Measurements from ENCODE around the gene AASS. TPM values are rescaled to one million over a fixed set of nuclear protein-coding genes. Genes with fewer than 3 reads are reported as not detected.

Gene AASS
- total RNA-seq, 1 donor from 2014 or later = 35.5 TPM

- no peak for DNase-seq (ENCODE audit: low spot score in 2 of 2, unreplicated experiment in 2 of 2)
- H3K4me3 Mint-ChIP-seq = no peak overlapping the region
- H3K27me3 Mint-ChIP-seq (ENCODE audit: low read depth) = no peaks in the 10 kb centered on the region
- H3K4me1 Mint-ChIP-seq = peaks cover 3% of the 10 kb centered on the region
- H3K27ac Mint-ChIP-seq = no peak overlapping the region
- TF ChIP-seq CTCF (IDR thresholded peaks at IDR 0.05; ENCODE audit: unreplicated experiment) = no peak
- no peaks in the 10 kb centered on the region for H3K9me3 Mint-ChIP-seq
- H3K36me3 Mint-ChIP-seq = no peaks in the 10 kb centered on the region
Measured at GRCh38 chr7:122064971-122065370, 79.1 kb downstream of the AASS start.

GRCh38 chr7:122063146-122063545 is 80.9 kb downstream of the AASS start:
- Mint-ChIP-seq H3K9me3 (no peaks in the 10 kb centered on the region), H3K27me3 (ENCODE audit: low read depth) (no peaks in the 10 kb centered on the region), H3K36me3 (no peaks in the 10 kb centered on the region), H3K27ac (no peak overlapping the region), H3K4me1 (peaks cover 9% of the 10 kb centered on the region), H3K4me3 (no peak overlapping the region)
- no peak for TF ChIP-seq CTCF (IDR thresholded peaks at IDR 0.05; ENCODE audit: unreplicated experiment)
- no peak for DNase-seq (ENCODE audit: low spot score in 2 of 2, unreplicated experiment in 2 of 2)

GRCh38 chr7:122059542-122059941 is 84.5 kb downstream of the AASS start:
- Mint-ChIP-seq H3K36me3 (no peaks in the 10 kb centered on the region), H3K4me3 (no peak overlapping the region), H3K9me3 (no peaks in the 10 kb centered on the region), H3K27ac (no peak overlapping the region), H3K27me3 (ENCODE audit: low read depth) (no peaks in the 10 kb centered on the region), H3K4me1 (peaks cover 9% of the 10 kb centered on the region)
- TF ChIP-seq CTCF (IDR thresholded peaks at IDR 0.05; ENCODE audit: unreplicated experiment) = no peak
- DNase-seq (ENCODE audit: low spot score in 2 of 2, unreplicated experiment in 2 of 2) = no peak

GRCh38 chr7:122056977-122057376 is 87.1 kb downstream of the AASS start:
- Mint-ChIP-seq H3K36me3 (no peaks in the 10 kb centered on the region), H3K27me3 (ENCODE audit: low read depth) (no peaks in the 10 kb centered on the region), H3K4me1 (peaks cover 5% of the 10 kb centered on the region), H3K27ac (no peak overlapping the region), H3K4me3 (no peak overlapping the region), H3K9me3 (no peaks in the 10 kb centered on the region)
- no peak for TF ChIP-seq CTCF (IDR thresholded peaks at IDR 0.05; ENCODE audit: unreplicated experiment)
- DNase-seq (ENCODE audit: low spot score in 2 of 2, unreplicated experiment in 2 of 2) = no peak

GRCh38 chr7:122055073-122055472 is 89.0 kb downstream of the AASS start:
- H3K4me1 Mint-ChIP-seq = peaks cover 5% of the 10 kb centered on the region
- DNase-seq (ENCODE audit: low spot score in 2 of 2, unreplicated experiment in 2 of 2) = no peak
- no peak for TF ChIP-seq CTCF (IDR thresholded peaks at IDR 0.05; ENCODE audit: unreplicated experiment)
- H3K4me3 Mint-ChIP-seq = no peak overlapping the region
- H3K36me3 Mint-ChIP-seq = no peaks in the 10 kb centered on the region
- no peak overlapping the region for H3K27ac Mint-ChIP-seq
- no peaks in the 10 kb centered on the region for H3K9me3 Mint-ChIP-seq
- H3K27me3 Mint-ChIP-seq (ENCODE audit: low read depth) = no peaks in the 10 kb centered on the region

- TF ChIP-seq CTCF (IDR thresholded peaks at IDR 0.05; ENCODE audit: unreplicated experiment) = no peak
- H3K27ac Mint-ChIP-seq = no peak overlapping the region
- H3K4me3 Mint-ChIP-seq = no peak overlapping the region
- H3K4me1 Mint-ChIP-seq = peaks cover 1% of the 10 kb centered on the region
- DNase-seq (ENCODE audit: low spot score in 2 of 2, unreplicated experiment in 2 of 2) = no peak
- no peaks in the 10 kb centered on the region for H3K9me3 Mint-ChIP-seq
- H3K27me3 Mint-ChIP-seq (ENCODE audit: low read depth) = no peaks in the 10 kb centered on the region
- no peaks in the 10 kb centered on the region for H3K36me3 Mint-ChIP-seq
Measured at GRCh38 chr7:122054393-122054792, 89.7 kb downstream of the AASS start.

All from mesothelial cell of epicardium (in vitro differentiated cells).